PC-9 (cell line): ENCODE data around the gene TBATA. TPM values are rescaled to one million over a fixed set of nuclear protein-coding genes. Genes with fewer than 3 reads are reported as not detected.

Experiments
- BruUV-seq: library from RNA; stranded (reverse); fragments of 400-500 nt; replicated peaks from 2 replicates; lab custom pipeline; 2021; lab: Mats Ljungman, UMichigan
- CTCF ChIA-PET: fragments of 300-600 bp; sonication (Branson Sonifier 250); formaldehyde crosslinking; loops from one replicate; lab custom pipeline; 2022; ENCODE audit warnings: antibody characterized with exemption; lab: Charles Lee
- POLR2A ChIA-PET: fragments of 300-600 bp; sonication (Branson Sonifier 250); formaldehyde crosslinking; loops from one replicate; lab custom pipeline; 2022; ENCODE audit warnings: antibody characterized with exemption; ENCODE audit not compliant: unreplicated experiment; lab: Charles Lee
- DNase-seq, 2 experiments: peaks; one replicate each; pipeline versions ENCODE4 v3.0.0 to v3.0.0-alpha.2; 2015 to 2022; ENCODE audit warnings: mixed read lengths in 1 of 2
- H2AFZ ChIP-seq: fragments of 200-600 bp; sonication (generic); 2 replicates; pipeline ENCODE4 v1.8.1; 2017; ENCODE audit warnings: antibody characterized with exemption
- H3F3A ChIP-seq: fragments of 200-600 bp; sonication (generic); 2 replicates; pipeline ENCODE4 v1.8.1; 2017; ENCODE audit warnings: antibody characterized with exemption, mild to moderate bottlenecking, low read depth; ENCODE audit not compliant: insufficient read depth
- H3K27ac ChIP-seq: fragments of 200-600 bp; sonication (generic); 2 replicates; pipeline ENCODE4 v1.6.1; 2016; ENCODE audit warnings: mixed run types
- H3K27me3 ChIP-seq: fragments of 200-600 bp; sonication (generic); 2 replicates; pipeline ENCODE4 v1.6.1; 2016; ENCODE audit warnings: low read depth, mixed run types; ENCODE audit not compliant: insufficient read depth
- H3K36me3 ChIP-seq: fragments of 200-600 bp; sonication (generic); 2 replicates; pipeline ENCODE4 v1.6.1; 2016; ENCODE audit warnings: low read depth, mixed run types
- H3K4me1 ChIP-seq: fragments of 200-600 bp; sonication (generic); replicated peaks from 2 replicates; pipeline ENCODE4 v1.6.1; 2016; ENCODE audit warnings: mixed run types; ENCODE audit not compliant: insufficient read depth
- H3K4me2 ChIP-seq: fragments of 200-600 bp; sonication (generic); 2 replicates; pipeline ENCODE4 v1.6.1; 2017; ENCODE audit warnings: mixed run types
- H3K4me3 ChIP-seq: fragments of 200-600 bp; sonication (generic); 2 replicates; pipeline ENCODE4 v1.6.1; 2016; ENCODE audit warnings: mixed run types
- H3K79me2 ChIP-seq: fragments of 200-600 bp; sonication (generic); 2 replicates; pipeline ENCODE4 v1.6.1; 2017; ENCODE audit warnings: low read depth, mixed run types
- H3K9me2 ChIP-seq: fragments of 200-600 bp; sonication (generic); 2 replicates; pipeline ENCODE4 v1.8.1; 2017; ENCODE audit warnings: mild to moderate bottlenecking; ENCODE audit not compliant: insufficient read depth
- H3K9me3 ChIP-seq: fragments of 200-600 bp; sonication (generic); 2 replicates; pipeline ENCODE4 v1.8.1; 2016; ENCODE audit warnings: low read depth; ENCODE audit not compliant: insufficient read depth
- H4K20me1 ChIP-seq: fragments of 200-600 bp; sonication (generic); 2 replicates; pipeline ENCODE4 v1.8.1; 2017; ENCODE audit not compliant: insufficient read depth
- EZH2 ChIP-seq: fragments of 200-600 bp; sonication (generic); IDR thresholded peaks from 2 replicates; pipeline ENCODE4 v1.8.0; 2017; ENCODE audit warnings: antibody characterized with exemption, low read depth
- intact Hi-C: fragments of 100-400 bp; cut with micrococcal nuclease; formaldehyde crosslinking; loops from one replicate; pipeline ENCODE4 v1.10.0; 2022; ENCODE audit not compliant: unreplicated experiment
- total RNA-seq: library from RNA; stranded (reverse); gene quantifications from 2 replicates; pipeline ENCODE4 v1.2.3, GENCODE V29; 2021
- TF ChIP-seq, protein P1 (sequence below): fragments of 200-600 bp; sonication (generic); conservative IDR thresholded peaks from 2 replicates; pipeline ENCODE4 v1.6.1; 2017; ENCODE audit warnings: mixed run types, antibody characterized with exemption, mild to moderate bottlenecking, moderate library complexity

TBATA gene
- total RNA-seq, 1 experiment from 2014 or later = not detected

DNA sequence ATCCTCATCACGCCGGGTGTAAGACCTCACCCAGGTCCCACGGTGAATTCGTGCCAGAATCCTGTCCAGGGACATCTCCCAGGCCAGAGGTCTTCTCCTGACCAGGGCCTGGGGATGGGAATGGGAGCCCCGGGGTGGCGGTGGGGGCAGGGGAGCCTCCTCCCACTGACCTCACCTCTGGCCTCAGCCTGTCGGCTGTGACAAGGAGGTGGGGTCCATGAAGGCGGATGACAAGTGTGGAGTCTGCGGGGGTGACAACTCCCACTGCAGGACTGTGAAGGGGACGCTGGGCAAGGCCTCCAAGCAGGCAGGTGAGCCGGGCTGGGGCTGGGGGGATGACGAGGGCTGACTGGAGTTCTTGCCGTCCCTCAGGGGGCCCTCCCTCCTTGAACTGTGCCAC, 41.3 kb downstream of the TBATA start:
- Histone ChIP-seq H3K9me2 (no peaks in the 10 kb centered on the region), H3K36me3 (no peaks in the 10 kb centered on the region), H4K20me1 (no peaks in the 10 kb centered on the region), H3K79me2 (no peaks in the 10 kb centered on the region), H3K4me2 (no peak overlapping the region), H3K27me3 (no peaks in the 10 kb centered on the region), H3K9me3 (no peaks in the 10 kb centered on the region), H3K4me1 (no peaks in the 10 kb centered on the region), H3K4me3 (no peak overlapping the region), H3K27ac (no peak overlapping the region), H3F3A (no peaks in the 10 kb centered on the region), H2AFZ (no peak overlapping the region)
- intact Hi-C loops = no loop called here
- POLR2A ChIA-PET = no interaction called here
- no peak for DNase-seq
- BruUV-seq = no TSS peak
- TF ChIP-seq EZH2 = no peak
- TF ChIP-seq, protein P1, sequence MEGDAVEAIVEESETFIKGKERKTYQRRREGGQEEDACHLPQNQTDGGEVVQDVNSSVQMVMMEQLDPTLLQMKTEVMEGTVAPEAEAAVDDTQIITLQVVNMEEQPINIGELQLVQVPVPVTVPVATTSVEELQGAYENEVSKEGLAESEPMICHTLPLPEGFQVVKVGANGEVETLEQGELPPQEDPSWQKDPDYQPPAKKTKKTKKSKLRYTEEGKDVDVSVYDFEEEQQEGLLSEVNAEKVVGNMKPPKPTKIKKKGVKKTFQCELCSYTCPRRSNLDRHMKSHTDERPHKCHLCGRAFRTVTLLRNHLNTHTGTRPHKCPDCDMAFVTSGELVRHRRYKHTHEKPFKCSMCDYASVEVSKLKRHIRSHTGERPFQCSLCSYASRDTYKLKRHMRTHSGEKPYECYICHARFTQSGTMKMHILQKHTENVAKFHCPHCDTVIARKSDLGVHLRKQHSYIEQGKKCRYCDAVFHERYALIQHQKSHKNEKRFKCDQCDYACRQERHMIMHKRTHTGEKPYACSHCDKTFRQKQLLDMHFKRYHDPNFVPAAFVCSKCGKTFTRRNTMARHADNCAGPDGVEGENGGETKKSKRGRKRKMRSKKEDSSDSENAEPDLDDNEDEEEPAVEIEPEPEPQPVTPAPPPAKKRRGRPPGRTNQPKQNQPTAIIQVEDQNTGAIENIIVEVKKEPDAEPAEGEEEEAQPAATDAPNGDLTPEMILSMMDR = no peak
- CTCF ChIA-PET = no interaction called here

DNA sequence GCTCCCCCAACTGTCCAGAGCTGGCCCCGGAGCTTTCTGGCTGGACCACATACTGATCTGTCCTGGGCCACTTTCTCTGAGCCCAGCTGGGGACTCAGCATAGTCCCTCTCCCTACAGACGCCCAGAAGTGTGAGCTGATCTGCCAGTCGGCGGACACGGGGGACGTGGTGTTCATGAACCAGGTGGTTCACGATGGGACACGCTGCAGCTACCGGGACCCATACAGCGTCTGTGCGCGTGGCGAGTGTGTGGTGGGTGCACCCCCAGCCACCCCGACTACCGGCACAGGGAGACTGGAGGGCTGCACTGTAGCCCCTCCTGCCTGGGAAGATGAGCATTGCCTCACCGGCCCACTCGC, 41.8 kb downstream of the TBATA start:
- ChIA-PET POLR2A (no interaction called here), CTCF (no interaction called here)
- no peak for TF ChIP-seq EZH2
- TF ChIP-seq, protein P1 = no peak
- Histone ChIP-seq H3K4me1 (no peaks in the 10 kb centered on the region), H3K36me3 (no peaks in the 10 kb centered on the region), H3K4me2 (no peak overlapping the region), H2AFZ (no peak overlapping the region), H3K27me3 (no peaks in the 10 kb centered on the region), H3K79me2 (no peaks in the 10 kb centered on the region), H3K9me2 (no peaks in the 10 kb centered on the region), H3K9me3 (no peaks in the 10 kb centered on the region), H3K4me3 (no peak overlapping the region), H4K20me1 (no peaks in the 10 kb centered on the region), H3F3A (no peaks in the 10 kb centered on the region), H3K27ac (no peak overlapping the region)
- intact Hi-C loops = no loop called here
- DNase-seq = no peak
- BruUV-seq = no TSS peak

DNA sequence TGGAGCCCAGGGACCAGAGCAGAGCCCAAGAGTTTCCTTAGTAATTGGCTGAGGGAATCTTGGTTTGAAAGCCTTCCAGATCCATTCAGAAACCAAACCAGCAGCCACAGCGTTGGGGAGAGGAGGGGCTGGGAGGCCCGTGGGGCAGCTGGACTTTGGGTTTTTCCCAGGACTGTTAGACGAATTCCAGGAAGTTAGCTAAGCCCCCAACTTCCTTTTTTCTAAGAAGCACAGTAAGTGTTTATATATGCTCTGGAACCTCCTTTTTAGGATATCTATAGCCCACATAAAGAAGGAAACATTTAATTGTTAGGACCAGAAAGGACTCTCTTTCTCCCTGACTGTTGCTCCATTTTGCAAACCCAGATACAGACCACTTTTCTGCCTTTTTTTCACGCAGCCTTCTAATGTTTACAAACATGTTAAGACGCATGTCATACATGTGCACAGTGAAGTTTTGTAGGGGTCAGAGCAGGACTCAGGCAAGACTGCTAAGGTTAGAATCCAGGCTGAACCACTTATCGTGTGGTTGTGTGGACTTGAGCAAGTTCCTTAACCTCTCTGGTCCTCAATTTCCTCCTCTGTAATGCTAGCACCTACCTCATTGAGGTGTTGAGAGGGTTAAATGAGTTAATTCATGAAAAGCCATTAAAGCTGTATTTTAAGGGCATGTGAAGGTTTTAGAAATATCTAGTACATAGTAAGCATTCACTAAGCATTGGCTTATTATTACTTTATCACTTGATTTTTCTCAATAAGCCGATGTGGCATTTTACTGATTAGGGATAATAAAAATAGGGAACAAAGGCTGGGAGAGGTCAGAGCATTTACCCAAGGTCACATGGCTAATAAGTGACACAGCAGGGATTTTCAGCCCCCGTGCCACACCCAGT, 42.4 kb downstream of the TBATA start:
- POLR2A ChIA-PET = no interaction called here

More for the DNA sequence above, 42.4 kb downstream of the TBATA start:
- no peaks in the 10 kb centered on the region for H3K36me3 ChIP-seq
- intact Hi-C loops = no loop called here
- no peaks in the 10 kb centered on the region for H3K79me2 ChIP-seq
- no peaks in the 10 kb centered on the region for H3K27me3 ChIP-seq
- no peak overlapping the region for H3K4me2 ChIP-seq
- H3K27ac ChIP-seq = no peak overlapping the region
- no peaks in the 10 kb centered on the region for H4K20me1 ChIP-seq
- H3K4me1 ChIP-seq = no peaks in the 10 kb centered on the region
- no peaks in the 10 kb centered on the region for H3K9me3 ChIP-seq
- no peaks in the 10 kb centered on the region for H3F3A ChIP-seq
- H3K4me3 ChIP-seq = no peak overlapping the region
- BruUV-seq = no TSS peak
- no peak for DNase-seq
- no peaks in the 10 kb centered on the region for H3K9me2 ChIP-seq
- CTCF ChIA-PET = no interaction called here
- TF ChIP-seq, protein P1 = no peak
- TF ChIP-seq EZH2 = no peak
- H2AFZ ChIP-seq = no peak overlapping the region
